CD4-positive, alpha-beta T cell treated with Interleukin-4 for 1 hour (primary cell): ENCODE measurements around the gene TTC4.
"Not testable (repeated sequence)": the region's sequence is repeated elsewhere in the genome, so short reads cannot be mapped to it uniquely, and the experiment has no call there.

Experiments used
- DNase-seq, 2 donors: peaks; one replicate each; pipeline ENCODE4 v3.0.0-alpha.2; 2020 to 2022

Gene TTC4

GRCh38 chr1:54751426-54751825, 35.8 kb downstream of the TTC4 start:
- no peak for DNase-seq

- DNase-seq: no peak
Measured at GRCh38 chr1:54754045-54754444, 38.4 kb downstream of the TTC4 start.

- no peak for DNase-seq
Measured at GRCh38 chr1:54754486-54755285, 39.0 kb downstream of the TTC4 start.

GRCh38 chr1:54757833-54758232, 42.2 kb downstream of the TTC4 start:
- no peak for DNase-seq

- no peak for DNase-seq
Measured at GRCh38 chr1:54758678-54759348, 43.2 kb downstream of the TTC4 start.

- peak in 1 of 2 donors; percentile 8 for DNase-seq
Measured at GRCh38 chr1:54763816-54764132, 48.1 kb downstream of the TTC4 start.

- DNase-seq: peak; percentile 98 to 99
Measured at GRCh38 chr1:54764133-54764921, 48.7 kb downstream of the TTC4 start, which contains the start of gene PARS2. Gene PARS2, minus strand, starts transcription at chr1:54764523. Its CDS starts 5,362 bp downstream, at chr1:54759161.

- DNase-seq: no peak
Measured at GRCh38 chr1:54764922-54765561, 49.4 kb downstream of the TTC4 start.

GRCh38 chr1:54766726-54767125, 51.1 kb downstream of the TTC4 start:
- DNase-seq: no peak

- no peak for DNase-seq
Measured at GRCh38 chr1:54767526-54767925, 51.9 kb downstream of the TTC4 start.

GRCh38 chr1:54768093-54768492, 52.4 kb downstream of the TTC4 start:
- DNase-seq: no peak

- DNase-seq: no peak
Measured at GRCh38 chr1:54772951-54773350, 57.3 kb downstream of the TTC4 start.

GRCh38 chr1:54774820-54775498, 59.3 kb downstream of the TTC4 start:
- DNase-seq: peak in 1 of 2 donors; percentile 7

- not testable (repeated sequence) for DNase-seq
Measured at GRCh38 chr1:54775828-54776721, 60.4 kb downstream of the TTC4 start.

GRCh38 chr1:54777011-54777410, 61.4 kb downstream of the TTC4 start:
- DNase-seq: no peak

- DNase-seq: no peak
Measured at GRCh38 chr1:54777431-54777830, 61.8 kb downstream of the TTC4 start.

- no peak for DNase-seq
Measured at GRCh38 chr1:54781023-54781723, 65.5 kb downstream of the TTC4 start.

- no peak for DNase-seq
Measured at GRCh38 chr1:54782156-54782555, 66.5 kb downstream of the TTC4 start.

GRCh38 chr1:54782588-54782987, 66.9 kb downstream of the TTC4 start:
- no peak for DNase-seq

GRCh38 chr1:54784066-54784465, 68.4 kb downstream of the TTC4 start:
- DNase-seq: no peak

- no peak for DNase-seq
Measured at GRCh38 chr1:54786778-54787177, 71.1 kb downstream of the TTC4 start.
